HuH-7 (cell line): ENCODE data around the gene C5orf15.
"Not testable (repeated sequence)": the region's sequence is repeated elsewhere in the genome, so short reads cannot be mapped to it uniquely, and the experiment has no call there.

Experiments
- DNase-seq: peaks from one replicate; pipeline ENCODE4 v3.0.0; 2011; ENCODE audit warnings: low spot score

C5orf15 gene

GRCh38 chr5:133937628-133938027, 30.8 kb downstream of the C5orf15 start:
- DNase-seq, result not testable (repeated sequence)

GRCh38 chr5:133936651-133937015, 31.8 kb downstream of the C5orf15 start:
- DNase-seq, result no peak

- not testable (repeated sequence) for DNase-seq
Measured at GRCh38 chr5:133935991-133936650, 32.3 kb downstream of the C5orf15 start.

GRCh38 chr5:133935667-133935940, 32.8 kb downstream of the C5orf15 start:
- DNase-seq, result no peak

- DNase-seq, result no peak
Measured at GRCh38 chr5:133934822-133935666, 33.4 kb downstream of the C5orf15 start.

GRCh38 chr5:133934311-133934710, 34.1 kb downstream of the C5orf15 start:
- DNase-seq, result no peak

- no peak for DNase-seq
Measured at GRCh38 chr5:133933670-133934295, 34.6 kb downstream of the C5orf15 start.

- DNase-seq, result no peak
Measured at GRCh38 chr5:133933169-133933509, 35.3 kb downstream of the C5orf15 start.

- no peak for DNase-seq
Measured at GRCh38 chr5:133932441-133933168, 35.8 kb downstream of the C5orf15 start.

- no peak for DNase-seq
Measured at GRCh38 chr5:133931546-133931945, 36.9 kb downstream of the C5orf15 start.

GRCh38 chr5:133930813-133931090, 37.7 kb downstream of the C5orf15 start:
- no peak for DNase-seq

- no peak for DNase-seq
Measured at GRCh38 chr5:133930061-133930812, 38.2 kb downstream of the C5orf15 start.

- DNase-seq, result no peak
Measured at GRCh38 chr5:133928587-133929393, 39.6 kb downstream of the C5orf15 start.

GRCh38 chr5:133927300-133928180, 40.9 kb downstream of the C5orf15 start:
- DNase-seq, result no peak

- DNase-seq, result peak; percentile 71
Measured at GRCh38 chr5:133926489-133927299, 41.7 kb downstream of the C5orf15 start.

GRCh38 chr5:133925866-133926488, 42.4 kb downstream of the C5orf15 start:
- no peak for DNase-seq

GRCh38 chr5:133925269-133925668, 43.2 kb downstream of the C5orf15 start:
- no peak for DNase-seq

- no peak for DNase-seq
Measured at GRCh38 chr5:133924221-133924920, 44.1 kb downstream of the C5orf15 start.
